Stimulated activated CD8-positive, alpha-beta memory T cell treated with anti-CD3 and anti-CD28 coated beads, Interleukin-12 subunit alpha, Interleukin-12 subunit beta, amount 100 ng/mL, for 24 hours (primary cell): ENCODE measurements around the gene HNRNPH1.
"Not testable (repeated sequence)": the region's sequence is repeated elsewhere in the genome, so short reads cannot be mapped to it uniquely, and the experiment has no call there.

ENCODE experiments used
- DNase-seq: peaks from one replicate; pipeline ENCODE4 v3.0.0-alpha.2; 2020; ENCODE audit errors: extremely low read depth

The HNRNPH1 gene

GRCh38 chr5:179623003-179623905 is at the start of gene HNRNPH1:
TSS of gene HNRNPH1 (minus strand) at chr5:179623671. CDS start at chr5:179623133, 538 bp downstream.
- DNase-seq: peak; percentile 97

- no peak for DNase-seq
Observed at GRCh38 chr5:179668391-179668790, 44.9 kb upstream of the HNRNPH1 start.

GRCh38 chr5:179661647-179662046 is 38.2 kb upstream of the HNRNPH1 start:
- not testable (repeated sequence) for DNase-seq

- DNase-seq: not testable (repeated sequence)
Observed at GRCh38 chr5:179658179-179658856, 34.8 kb upstream of the HNRNPH1 start.

- DNase-seq: not testable (repeated sequence)
Observed at GRCh38 chr5:179657302-179658178, 34.1 kb upstream of the HNRNPH1 start.

GRCh38 chr5:179653135-179653534 is 29.7 kb upstream of the HNRNPH1 start:
- DNase-seq: not testable (repeated sequence)

GRCh38 chr5:179650245-179650644 is 26.8 kb upstream of the HNRNPH1 start:
- DNase-seq: not testable (repeated sequence)

GRCh38 chr5:179649166-179649703 is 25.8 kb upstream of the HNRNPH1 start:
- DNase-seq: not testable (repeated sequence)

- no peak for DNase-seq
Observed at GRCh38 chr5:179648410-179648809, 24.9 kb upstream of the HNRNPH1 start.

- DNase-seq: not testable (repeated sequence)
Observed at GRCh38 chr5:179644766-179645165, 21.3 kb upstream of the HNRNPH1 start.

GRCh38 chr5:179643141-179643920 is 19.9 kb upstream of the HNRNPH1 start:
- DNase-seq: not testable (repeated sequence)

GRCh38 chr5:179642626-179643025 is 19.2 kb upstream of the HNRNPH1 start:
- DNase-seq: not testable (repeated sequence)

GRCh38 chr5:179641745-179642144 is 18.3 kb upstream of the HNRNPH1 start:
- not testable (repeated sequence) for DNase-seq

GRCh38 chr5:179639296-179639695 is 15.8 kb upstream of the HNRNPH1 start:
- not testable (repeated sequence) for DNase-seq

GRCh38 chr5:179634370-179635172 is 11.1 kb upstream of the HNRNPH1 start:
- not testable (repeated sequence) for DNase-seq

- not testable (repeated sequence) for DNase-seq
Observed at GRCh38 chr5:179633501-179634369, 10.3 kb upstream of the HNRNPH1 start.

GRCh38 chr5:179624841-179625271 is 1.4 kb upstream of the HNRNPH1 start:
- no peak for DNase-seq

GRCh38 chr5:179623906-179624741 is 653 bp upstream of the HNRNPH1 start:
- peak; percentile 25 for DNase-seq
